ENCODE data around the gene ALMS1.
"Not testable (repeated sequence)": the region's sequence is repeated elsewhere in the genome, so short reads cannot be mapped to it uniquely, and the experiment has no call there.

The ALMS1 gene

DNA sequence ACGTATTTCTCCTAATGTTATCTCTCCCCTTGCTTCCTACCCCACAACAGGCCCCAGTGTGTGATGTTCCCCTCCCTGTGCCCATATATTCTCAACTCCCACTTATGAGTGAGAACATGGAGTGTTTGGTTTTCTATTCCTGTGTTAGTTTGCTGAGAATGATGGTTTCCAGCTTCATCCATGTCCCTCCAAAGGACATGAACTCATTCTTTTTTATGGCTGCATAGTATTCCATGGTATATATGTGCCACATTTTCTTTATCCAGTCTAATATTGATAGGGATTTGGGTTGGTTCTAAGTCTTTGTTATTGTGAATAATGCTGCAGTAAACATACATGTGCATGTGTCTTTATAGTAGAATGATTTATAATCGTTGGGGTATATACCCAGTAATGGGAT lies 119.2 kb downstream of the ALMS1 start:
- DNase-seq = not testable (repeated sequence)

- DNase-seq = not testable (repeated sequence)
Observed at GRCh38 chr2:73510470-73510869, 124.8 kb downstream of the ALMS1 start.

GRCh38 chr2:73516033-73516432 lies 130.4 kb downstream of the ALMS1 start:
- no peak for DNase-seq

- no peak for DNase-seq
Observed at GRCh38 chr2:73528688-73529087, 143.1 kb downstream of the ALMS1 start.

- DNase-seq = not testable (repeated sequence)
Observed at GRCh38 chr2:73530773-73531172, 145.1 kb downstream of the ALMS1 start.

GRCh38 chr2:73532381-73532780 lies 146.7 kb downstream of the ALMS1 start:
- no peak for DNase-seq

- DNase-seq = no peak
Observed at GRCh38 chr2:73536133-73536840, 150.7 kb downstream of the ALMS1 start.

GRCh38 chr2:73560875-73561274 lies 175.2 kb downstream of the ALMS1 start:
- DNase-seq = not testable (repeated sequence)

GRCh38 chr2:73561422-73561821 lies 175.8 kb downstream of the ALMS1 start:
- DNase-seq = no peak

GRCh38 chr2:73564986-73565385 lies 179.3 kb downstream of the ALMS1 start:
- no peak for DNase-seq

GRCh38 chr2:73566288-73566878 lies 180.7 kb downstream of the ALMS1 start:
- DNase-seq = no peak

- DNase-seq = no peak
Observed at GRCh38 chr2:73575261-73575660, 189.6 kb downstream of the ALMS1 start.

- DNase-seq = no peak
Observed at GRCh38 chr2:73582364-73582763, 196.7 kb downstream of the ALMS1 start.

GRCh38 chr2:73588177-73588576 lies 202.5 kb downstream of the ALMS1 start:
- DNase-seq = no peak

GRCh38 chr2:73593680-73594079 lies 208.0 kb downstream of the ALMS1 start:
- no peak for DNase-seq

GRCh38 chr2:73594251-73594650 lies 208.6 kb downstream of the ALMS1 start:
- DNase-seq = no peak

GRCh38 chr2:73601780-73602179 lies 216.1 kb downstream of the ALMS1 start:
- DNase-seq = no peak

DNA sequence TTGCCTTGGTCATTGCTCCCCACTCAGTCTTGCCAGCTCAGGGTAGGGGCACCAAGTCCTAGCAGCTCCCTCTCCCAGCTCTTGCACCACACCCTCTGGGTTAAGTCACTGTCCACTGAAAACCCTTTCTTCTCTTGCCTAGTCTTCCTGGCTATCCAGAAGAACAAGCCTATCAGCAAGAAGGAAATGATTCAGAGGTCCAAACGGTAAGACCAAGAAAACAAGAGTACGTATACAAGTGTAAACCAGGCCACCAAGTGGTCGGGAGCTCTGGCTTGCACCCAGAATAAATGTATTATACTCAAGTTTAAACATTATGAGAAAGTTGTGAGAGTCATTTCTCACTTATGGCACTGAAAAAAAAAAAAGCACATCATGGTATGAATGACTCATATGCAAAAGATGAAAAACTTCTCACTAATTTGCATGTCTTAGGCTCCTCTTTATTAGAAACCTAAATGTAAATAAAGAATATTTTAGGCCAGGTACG lies 217.5 kb downstream of the ALMS1 start:
- not testable (repeated sequence) for DNase-seq

DNA sequence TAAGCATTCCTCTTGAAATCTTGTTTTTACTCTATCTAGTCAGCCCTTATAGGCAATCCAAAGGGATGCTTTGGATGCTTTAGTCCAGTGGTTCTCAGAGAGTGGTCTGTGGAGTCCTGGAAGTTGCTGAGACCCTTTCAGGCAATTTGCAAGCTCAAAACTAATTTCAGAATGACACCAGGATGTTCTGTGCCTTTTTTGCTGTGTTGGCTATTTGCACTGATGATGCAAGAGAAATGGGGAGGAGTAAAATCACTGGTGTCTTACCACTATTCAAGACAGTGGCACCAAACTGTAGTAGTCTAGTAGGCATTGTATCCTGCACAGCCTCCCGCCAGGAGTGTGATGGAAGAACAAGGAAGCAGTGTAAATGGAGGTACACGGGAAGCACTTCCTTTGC lies 219.0 kb downstream of the ALMS1 start:
- not testable (repeated sequence) for DNase-seq

DNA sequence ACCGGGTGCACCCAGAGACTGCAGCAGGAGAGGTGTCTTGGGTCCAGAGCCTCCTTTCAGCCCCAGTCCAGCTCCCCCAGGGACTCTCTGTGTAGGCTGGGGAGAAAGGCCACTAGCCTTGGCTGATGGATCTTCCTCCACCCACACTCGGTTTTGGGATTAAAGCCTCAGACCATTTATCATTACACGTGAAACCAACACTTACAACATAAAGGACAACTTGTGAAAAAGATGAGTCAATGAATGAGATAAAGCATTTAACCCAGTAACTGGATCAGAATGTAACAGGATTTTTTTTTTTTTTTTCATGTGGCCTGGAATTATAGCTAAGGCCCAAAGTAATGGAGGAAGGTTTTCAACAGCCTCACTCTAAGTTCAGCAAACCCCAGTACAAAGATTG lies 224.5 kb downstream of the ALMS1 start:
- DNase-seq = no peak

DNA sequence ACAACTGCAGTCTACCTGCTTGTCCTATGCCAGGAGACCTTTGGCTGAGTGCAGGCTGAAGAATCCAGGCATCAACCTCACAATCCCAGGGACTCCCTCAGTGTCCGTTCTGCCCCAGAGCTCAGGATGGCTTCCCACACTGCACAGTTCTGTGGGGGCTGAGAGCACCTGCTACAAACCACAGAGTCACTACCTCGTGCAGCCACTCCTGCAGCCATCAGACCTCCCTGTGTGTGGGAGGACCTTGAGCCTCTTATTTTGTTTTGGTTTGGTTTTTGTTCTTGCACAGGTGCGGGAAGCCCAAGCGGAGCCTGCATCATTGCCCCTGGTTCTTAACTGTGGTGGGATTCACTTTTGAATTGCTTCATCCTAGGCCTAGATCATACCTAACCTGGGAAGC lies 225.6 kb downstream of the ALMS1 start:
- DNase-seq = no peak

GRCh38 chr2:73611867-73612266 lies 226.2 kb downstream of the ALMS1 start:
- no peak for DNase-seq

DNA sequence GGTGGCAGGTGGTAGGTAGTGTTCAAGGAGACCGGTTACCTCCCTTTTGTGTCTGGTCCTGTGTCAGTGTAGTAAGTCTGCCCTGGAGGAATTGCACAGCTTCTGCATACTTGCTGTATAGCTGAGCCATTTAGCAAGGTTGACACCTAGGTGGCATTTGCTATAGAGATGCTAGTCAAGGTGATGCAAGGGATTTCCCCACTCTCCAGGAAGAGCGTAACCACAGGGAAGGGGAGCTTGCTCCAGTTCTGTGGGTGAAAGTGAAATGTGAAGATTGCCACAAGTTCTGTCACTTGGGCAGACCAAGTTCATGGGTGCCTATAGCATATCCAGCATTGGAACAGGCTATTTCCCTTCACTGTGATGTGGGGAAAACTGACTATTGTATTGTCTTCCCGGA lies 228.5 kb downstream of the ALMS1 start:
- no peak for DNase-seq

- no peak for DNase-seq
Observed at GRCh38 chr2:73614997-73615396, 229.4 kb downstream of the ALMS1 start.

DNA sequence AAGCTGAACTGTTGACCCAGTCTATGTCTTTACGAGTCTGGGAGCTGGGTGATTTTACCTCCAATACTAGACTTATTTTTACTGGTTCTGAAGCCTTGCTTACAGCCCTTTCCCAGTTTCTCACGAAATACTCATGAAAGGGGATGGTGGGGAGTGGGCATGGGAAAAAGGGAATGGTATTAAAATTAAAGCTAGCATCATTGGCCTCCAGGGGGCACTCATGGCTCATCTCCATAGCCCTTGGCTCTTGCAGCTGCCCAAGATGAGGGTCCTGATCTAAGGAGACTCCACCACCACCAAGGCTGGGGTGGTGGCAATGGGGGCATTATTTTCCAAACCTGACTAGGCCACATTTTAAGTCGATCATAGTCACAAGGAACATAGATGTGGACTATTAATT lies 234.3 kb downstream of the ALMS1 start:
- DNase-seq = not testable (repeated sequence)

Measured in kidney glomerular epithelial cell (primary cell).